HCT116 (cell line): ENCODE data around the gene NUP210.

Experiments used
- CEBPB ChIP-seq: IDR thresholded peaks from 2 replicates; pipeline ENCODE4 v1.6.1; 2012; ENCODE audit warnings: low read depth
- EZH2 ChIP-seq: fragments of 200-600 bp; sonication (generic); IDR thresholded peaks from 2 replicates; pipeline ENCODE4 v1.6.1; 2017; ENCODE audit warnings: antibody characterized with exemption, mixed run types
- EZH2phosphoT487 ChIP-seq: fragments of 200-600 bp; IDR thresholded peaks from 2 replicates; pipeline ENCODE4 v1.6.1; 2018; ENCODE audit warnings: antibody characterized with exemption, borderline replicate concordance
- POLR2A ChIP-seq: IDR thresholded peaks from 2 replicates; pipeline ENCODE4 v1.7.0; 2011; ENCODE audit warnings: borderline replicate concordance; ENCODE audit not compliant: insufficient read depth, insufficient read length; ENCODE audit errors: extremely low read depth
- POLR2AphosphoS5 ChIP-seq: IDR thresholded peaks from 2 replicates; pipeline ENCODE4 v1.6.1; 2011; ENCODE audit warnings: mild to moderate bottlenecking, low read depth, low read length, moderate library complexity
- RAD21 ChIP-seq: IDR thresholded peaks from 2 replicates; pipeline ENCODE4 v1.6.1; 2012; ENCODE audit warnings: low read depth, mild to moderate bottlenecking
- REST ChIP-seq: IDR thresholded peaks from 2 replicates; pipeline ENCODE4 v1.6.1; 2012; ENCODE audit warnings: low read depth
- SP1 ChIP-seq: IDR thresholded peaks from 2 replicates; pipeline ENCODE4 v1.6.1; 2012; ENCODE audit warnings: low read depth
- ZBTB33 ChIP-seq: IDR thresholded peaks from 2 replicates; pipeline ENCODE4 v1.6.1; 2011; ENCODE audit warnings: mild to moderate bottlenecking, low read length, moderate library complexity; ENCODE audit not compliant: insufficient replicate concordance; ENCODE audit errors: extremely low read depth
- TF ChIP-seq, protein P1 (sequence below), 3 experiments: fragments of 200-600 bp in 1 of 3; sonication (generic) in 1 of 3; IDR thresholded peaks in 2 of 3; conservative IDR thresholded peaks in 1 of 3; 2 replicates each; pipeline ENCODE4 v1.5.1; 2012 to 2017; ENCODE audit warnings: low read depth in 2 of 3, low read length in 2 of 3, antibody characterized with exemption in 1 of 3, borderline replicate concordance in 1 of 3, control low read depth in 1 of 3, mild to moderate bottlenecking in 1 of 3, mixed read lengths in 1 of 3, mixed run types in 1 of 3, moderate library complexity in 1 of 3; ENCODE audit not compliant: insufficient read depth in 1 of 3
- TF ChIP-seq, protein P2 (sequence below): IDR thresholded peaks from 2 replicates; pipeline ENCODE4 v1.6.1; 2012

- TF ChIP-seq, protein P1, sequence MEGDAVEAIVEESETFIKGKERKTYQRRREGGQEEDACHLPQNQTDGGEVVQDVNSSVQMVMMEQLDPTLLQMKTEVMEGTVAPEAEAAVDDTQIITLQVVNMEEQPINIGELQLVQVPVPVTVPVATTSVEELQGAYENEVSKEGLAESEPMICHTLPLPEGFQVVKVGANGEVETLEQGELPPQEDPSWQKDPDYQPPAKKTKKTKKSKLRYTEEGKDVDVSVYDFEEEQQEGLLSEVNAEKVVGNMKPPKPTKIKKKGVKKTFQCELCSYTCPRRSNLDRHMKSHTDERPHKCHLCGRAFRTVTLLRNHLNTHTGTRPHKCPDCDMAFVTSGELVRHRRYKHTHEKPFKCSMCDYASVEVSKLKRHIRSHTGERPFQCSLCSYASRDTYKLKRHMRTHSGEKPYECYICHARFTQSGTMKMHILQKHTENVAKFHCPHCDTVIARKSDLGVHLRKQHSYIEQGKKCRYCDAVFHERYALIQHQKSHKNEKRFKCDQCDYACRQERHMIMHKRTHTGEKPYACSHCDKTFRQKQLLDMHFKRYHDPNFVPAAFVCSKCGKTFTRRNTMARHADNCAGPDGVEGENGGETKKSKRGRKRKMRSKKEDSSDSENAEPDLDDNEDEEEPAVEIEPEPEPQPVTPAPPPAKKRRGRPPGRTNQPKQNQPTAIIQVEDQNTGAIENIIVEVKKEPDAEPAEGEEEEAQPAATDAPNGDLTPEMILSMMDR (IDR thresholded peaks at IDR 0.05 in 2 of 3, conservative IDR thresholded peaks at IDR 0.05 in 1 of 3; ENCODE audit: borderline replicate concordance in 1 of 3, insufficient read depth in 1 of 3, low read depth in 2 of 3, low read length in 2 of 3), result no peak
- TF ChIP-seq SP1 (no peak), POLR2A (no peak), EZH2phosphoT487 (no peak), POLR2AphosphoS5 (no peak), ZBTB33 (no peak), RAD21 (no peak), CEBPB (no peak), EZH2 (no peak), REST (no peak)
- TF ChIP-seq, protein P2, sequence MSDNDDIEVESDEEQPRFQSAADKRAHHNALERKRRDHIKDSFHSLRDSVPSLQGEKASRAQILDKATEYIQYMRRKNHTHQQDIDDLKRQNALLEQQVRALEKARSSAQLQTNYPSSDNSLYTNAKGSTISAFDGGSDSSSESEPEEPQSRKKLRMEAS, result no peak
Observed at GRCh38 chr3:13277196-13277813, 142.8 kb downstream of the NUP210 start.
